Measurements from ENCODE around the gene VSTM1.

- TF ChIP-seq EZH2 (IDR thresholded peaks at IDR 0.05; ENCODE audit: borderline replicate concordance, low read length) (no peak), CTCF (IDR thresholded peaks at IDR 0.05; ENCODE audit: low read length) (no peak)
Observed at GRCh38 chr19:54009440-54009839, 54.3 kb downstream of the VSTM1 start.
